Measurements from ENCODE around the gene SRPK2.
A peak's percentile ranks its signal among the peaks of the same experiment; 100 is the strongest.
"Not testable (repeated sequence)": the region's sequence is repeated elsewhere in the genome, so short reads cannot be mapped to it uniquely, and the experiment has no call there.

Gene SRPK2

GRCh38 chr7:105297985-105298384, 90.7 kb downstream of the SRPK2 start:
- no peak for DNase-seq

- DNase-seq, result no peak
Observed at GRCh38 chr7:105297309-105297708, 91.4 kb downstream of the SRPK2 start.

GRCh38 chr7:105296491-105296890, 92.2 kb downstream of the SRPK2 start:
- no peak for DNase-seq

GRCh38 chr7:105295596-105296352, 92.9 kb downstream of the SRPK2 start:
- no peak for DNase-seq

- not testable (repeated sequence) for DNase-seq
Observed at GRCh38 chr7:105294482-105294881, 94.2 kb downstream of the SRPK2 start.

DNA sequence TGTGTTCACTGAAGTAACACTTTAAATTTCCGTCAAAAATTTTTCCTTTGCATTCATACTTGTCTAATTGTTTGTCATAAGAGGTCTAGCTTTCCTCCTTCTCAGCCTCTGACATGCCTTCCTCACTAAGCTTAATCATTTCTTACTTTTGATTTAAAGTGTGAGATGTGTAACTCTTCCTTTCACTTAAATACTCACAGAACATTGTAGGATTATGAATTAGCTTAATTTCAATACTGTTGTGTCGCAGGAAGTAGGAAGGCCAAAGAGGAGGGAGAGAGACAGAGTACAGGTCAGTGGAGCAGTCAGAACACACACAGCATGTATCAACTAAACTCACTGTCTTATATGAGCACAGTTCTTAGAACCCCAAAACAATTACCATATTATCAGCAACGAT, 99.0 kb downstream of the SRPK2 start:
- no peak for DNase-seq

DNA sequence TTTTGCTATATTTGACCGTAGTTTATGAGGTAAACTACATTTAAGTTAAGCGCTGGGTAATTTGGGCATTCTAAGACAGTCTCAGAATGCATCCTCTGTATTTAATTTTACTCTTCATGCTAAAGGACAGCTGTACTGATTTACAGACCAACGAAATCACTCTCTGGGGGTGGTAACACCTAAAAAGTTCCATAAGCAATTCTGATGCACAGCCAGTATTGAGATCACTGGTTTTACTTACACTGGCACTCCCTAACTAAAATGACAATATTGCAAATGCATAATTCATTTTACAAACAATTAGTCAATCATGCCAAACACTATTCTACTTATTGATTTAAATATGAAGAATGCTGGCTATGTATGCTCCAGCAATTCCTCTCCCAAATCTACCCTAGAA, 102.3 kb downstream of the SRPK2 start:
- DNase-seq, result no peak

DNA sequence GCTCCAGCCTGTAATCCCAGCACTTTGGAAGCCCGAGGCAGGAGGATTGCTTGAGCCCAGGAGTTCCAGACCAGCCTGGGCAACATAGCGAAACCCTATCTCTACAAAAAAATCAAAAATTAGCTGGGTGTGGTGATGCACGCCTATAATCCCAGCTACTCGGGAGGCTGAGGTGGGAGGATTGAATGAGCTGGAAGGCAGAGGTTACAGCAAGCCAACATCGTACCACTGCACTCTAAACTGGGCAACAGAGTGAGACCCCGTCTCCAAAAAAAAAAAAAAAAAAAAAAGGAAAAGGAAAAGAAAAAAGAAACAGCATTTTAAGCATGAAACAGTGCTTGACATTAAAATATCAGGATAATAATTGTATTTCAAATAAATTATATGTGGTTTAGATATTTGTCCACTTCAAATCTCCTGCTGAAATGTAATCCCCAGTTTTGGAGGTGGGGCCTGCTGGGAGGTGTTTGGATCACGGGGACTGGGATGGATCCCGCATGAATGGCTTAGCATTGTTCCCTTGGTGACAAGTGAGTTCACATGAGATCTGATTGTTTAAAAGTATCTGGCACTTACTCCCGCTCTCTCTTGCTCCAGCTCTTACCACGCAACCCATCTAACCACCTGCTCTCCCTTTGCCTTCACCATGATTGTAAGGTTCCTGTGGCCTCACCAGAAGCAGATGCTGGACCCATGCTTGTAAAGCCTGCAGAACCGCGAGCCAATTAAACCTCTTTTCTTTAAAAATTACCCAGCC, 103.4 kb downstream of the SRPK2 start:
- no peak for DNase-seq

DNA sequence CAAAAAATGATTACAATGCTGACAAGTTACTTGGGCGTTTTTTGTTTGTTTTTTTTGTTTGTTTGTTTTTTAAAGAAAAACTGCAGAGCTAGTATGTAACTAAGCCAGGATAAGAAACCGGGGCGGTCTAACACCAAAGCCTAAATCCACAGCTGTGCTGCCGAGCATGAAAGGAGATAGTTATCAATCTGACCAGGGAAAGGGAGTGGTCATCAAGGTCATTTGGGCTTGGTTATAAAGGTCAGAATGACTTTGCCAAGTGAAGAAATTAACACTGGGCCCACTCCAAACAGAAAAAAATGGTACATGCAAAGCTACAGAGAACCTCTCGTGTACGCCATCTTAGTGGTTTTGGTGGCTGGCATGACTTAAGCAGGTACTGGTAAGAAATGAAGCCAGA, 104.7 kb downstream of the SRPK2 start:
- no peak for DNase-seq

- no peak for DNase-seq
Observed at GRCh38 chr7:105281966-105282365, 106.8 kb downstream of the SRPK2 start.

- DNase-seq, result no peak
Observed at GRCh38 chr7:105279688-105280007, 109.1 kb downstream of the SRPK2 start.

DNA sequence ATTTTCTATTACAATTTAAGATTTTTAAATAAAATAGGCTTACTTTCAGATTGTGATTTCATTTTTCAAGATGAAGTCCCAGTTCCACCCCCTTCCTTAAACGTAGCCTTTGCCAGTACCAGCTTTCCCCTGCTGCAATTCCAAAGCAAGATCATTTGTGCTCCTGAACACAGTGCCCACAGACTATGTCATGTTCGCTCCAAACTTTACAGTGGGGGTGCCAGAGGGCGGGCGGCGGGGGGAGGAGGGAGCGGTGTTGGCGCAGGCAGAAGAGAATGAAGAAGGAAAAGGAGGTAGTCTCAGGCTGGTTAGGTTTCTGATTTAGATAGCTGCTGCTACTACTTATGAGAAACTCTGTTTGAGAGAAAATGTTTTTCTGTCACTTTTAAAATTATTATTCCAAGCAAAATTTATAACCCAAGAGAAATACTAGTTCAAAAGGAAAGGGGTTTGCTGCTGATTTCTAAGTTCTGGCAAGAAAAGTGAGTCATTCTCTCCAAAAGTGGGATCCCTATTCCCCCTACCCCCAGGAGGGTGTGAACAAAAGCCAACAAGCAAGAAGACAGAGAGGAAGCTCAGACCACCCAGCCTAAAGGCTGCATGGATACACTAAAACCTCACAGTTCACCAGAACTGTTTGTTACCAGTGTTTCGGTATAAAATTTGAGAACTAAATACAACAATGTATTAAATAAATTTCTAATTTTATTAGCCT, 109.6 kb downstream of the SRPK2 start:
- no peak for DNase-seq

DNA sequence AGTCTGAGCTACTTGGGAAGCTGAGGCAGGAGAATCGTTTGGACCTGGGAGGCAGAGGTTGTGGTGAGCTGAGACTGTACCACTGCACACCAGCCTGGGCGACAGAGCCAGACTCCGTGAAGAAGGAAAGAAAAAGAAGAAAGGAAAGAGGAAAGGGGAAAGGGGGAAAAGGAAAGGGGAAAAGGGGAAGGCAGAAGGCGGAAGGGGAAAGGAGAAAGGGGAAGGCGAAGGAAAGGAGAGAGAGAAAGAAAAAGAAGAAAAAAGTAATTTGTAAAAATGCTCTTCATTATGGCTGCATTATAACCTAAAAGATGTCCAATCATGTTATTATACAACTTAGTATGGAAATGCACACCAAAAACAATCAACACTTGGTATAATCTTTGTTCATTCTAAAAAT, 110.2 kb downstream of the SRPK2 start:
- DNase-seq, result no peak

DNA sequence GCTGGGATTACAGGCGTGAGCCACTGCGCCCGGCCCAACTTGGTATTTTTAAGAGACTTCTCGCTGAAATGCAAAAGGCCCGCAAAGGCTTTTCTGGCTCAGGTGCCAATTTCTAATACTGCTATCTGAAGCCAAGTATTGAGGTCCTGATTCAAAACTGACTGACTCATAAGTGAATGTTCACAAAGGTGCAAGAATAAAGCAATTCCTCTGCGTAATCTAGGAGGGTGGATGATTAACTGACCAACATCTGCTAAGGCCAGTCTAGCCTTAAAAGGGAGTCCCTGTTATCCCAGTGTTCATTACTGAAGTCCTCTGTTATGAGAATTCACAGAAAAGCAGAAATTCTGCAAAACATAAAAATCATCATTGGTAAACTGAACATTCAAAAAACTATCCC, 111.4 kb downstream of the SRPK2 start:
- DNase-seq, result peak; percentile 33

DNA sequence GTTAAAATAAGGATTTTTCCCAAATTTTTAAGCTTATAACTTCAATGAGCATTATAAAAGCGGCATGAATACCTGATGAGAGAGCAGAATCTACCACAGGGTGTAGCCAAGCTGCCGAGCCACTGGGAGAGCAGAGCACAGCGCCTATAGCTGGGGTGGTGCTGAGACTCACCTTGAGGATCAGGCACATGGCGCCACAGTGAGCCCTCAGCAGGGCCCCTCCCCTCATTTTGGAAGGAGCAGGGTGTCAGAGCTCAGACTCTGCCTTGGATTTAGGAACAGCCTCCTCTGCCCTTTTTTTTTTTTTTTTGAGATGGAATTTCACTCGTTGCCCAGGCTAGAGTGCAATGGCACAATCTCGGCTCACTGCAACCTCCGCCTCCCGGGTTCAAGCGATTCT, 118.6 kb downstream of the SRPK2 start:
- no peak for DNase-seq

DNA sequence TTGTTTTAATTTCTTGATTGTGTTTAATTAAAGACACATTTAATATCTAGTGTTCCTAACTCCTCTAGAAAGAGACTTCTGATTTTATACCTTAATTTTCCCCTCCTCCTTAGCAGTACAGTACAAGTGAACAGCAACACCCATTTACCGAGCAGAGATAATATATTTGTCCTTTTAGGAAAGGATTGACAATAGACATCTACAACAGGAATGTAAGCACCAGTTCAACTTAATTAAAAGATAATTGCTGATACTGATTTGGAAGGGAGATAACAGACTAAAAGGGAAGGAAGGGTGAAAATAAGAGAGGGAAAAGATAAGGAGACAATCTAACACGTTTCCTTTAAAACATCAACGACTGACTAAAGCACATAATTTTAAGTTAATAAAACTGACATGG, 119.3 kb downstream of the SRPK2 start:
- DNase-seq, result no peak

DNA sequence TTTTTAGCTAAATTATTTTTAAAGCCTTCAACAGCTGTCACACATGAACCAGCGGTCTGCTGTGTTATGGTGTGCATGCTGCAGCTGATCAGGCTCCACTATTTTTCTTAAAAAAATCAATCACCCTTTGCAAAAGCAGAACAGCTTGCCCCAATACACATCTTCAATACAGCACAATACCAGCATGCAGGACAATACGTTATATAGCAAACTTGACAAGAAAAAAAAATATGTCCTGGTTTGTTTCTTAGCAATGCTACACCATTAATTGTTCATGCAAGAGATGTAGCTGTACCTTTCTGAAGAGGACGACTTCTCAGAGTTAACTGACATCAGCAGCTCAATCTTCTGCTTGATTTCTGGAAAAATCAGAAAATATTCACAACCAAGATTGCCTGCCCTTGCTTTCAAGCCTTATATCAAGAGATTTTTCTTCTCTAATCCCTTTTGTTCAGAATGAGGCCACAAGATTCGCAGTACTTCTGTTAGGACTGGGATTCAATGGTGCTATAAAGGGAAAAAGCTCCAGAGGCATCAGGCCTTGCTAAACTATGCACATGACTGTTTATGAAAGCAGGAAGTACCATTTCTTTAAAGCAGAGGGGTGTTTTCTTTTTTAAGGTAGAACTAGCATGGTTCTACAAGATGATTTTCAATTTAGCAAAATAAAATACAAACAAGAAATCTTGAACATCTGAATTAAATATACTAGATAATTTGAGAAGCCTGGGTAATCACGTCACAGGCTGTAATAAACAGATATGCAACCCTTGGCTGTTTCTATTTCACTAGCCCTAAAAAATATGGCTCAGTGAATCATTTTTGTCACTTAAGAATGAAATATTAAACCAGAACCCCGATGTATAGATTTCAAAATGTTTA, 120.0 kb downstream of the SRPK2 start:
- peak; percentile 64 for DNase-seq

DNA sequence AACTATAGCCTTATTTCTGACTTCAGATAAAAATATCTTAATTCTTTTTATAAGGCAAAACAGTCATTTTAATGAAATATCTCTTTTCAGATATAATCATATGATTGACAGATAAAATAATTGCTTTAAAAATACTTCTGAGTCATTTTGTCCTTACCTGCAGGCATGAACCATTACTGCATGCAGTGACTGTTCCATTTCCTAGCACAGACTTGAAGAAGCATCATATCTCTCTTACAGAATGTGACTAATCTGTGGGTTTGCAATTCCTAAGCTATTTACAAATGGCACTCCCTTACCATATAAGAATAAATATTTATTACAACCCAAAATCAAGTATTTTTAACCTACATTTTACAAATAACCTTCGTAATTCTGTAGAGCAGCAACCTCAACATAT, 120.7 kb downstream of the SRPK2 start:
- peak; percentile 63 for DNase-seq

DNA sequence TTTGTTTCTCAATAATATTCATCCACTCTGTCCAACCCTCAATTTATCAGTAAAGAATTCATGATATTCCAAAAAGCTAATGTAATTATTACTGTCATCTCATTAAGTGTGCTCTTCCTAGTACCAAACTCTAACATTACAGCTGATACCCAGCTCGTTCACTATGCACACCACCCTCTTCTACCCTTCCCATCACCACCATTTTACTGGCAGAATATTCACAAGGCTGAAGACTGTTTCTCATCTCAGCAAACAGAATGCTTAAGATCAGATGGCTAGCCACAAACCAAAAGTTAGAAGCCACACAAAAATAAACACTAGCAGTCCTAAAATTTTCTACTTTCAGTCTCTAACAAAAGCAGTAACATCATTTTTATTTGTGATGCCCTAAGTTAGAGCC, 121.5 kb downstream of the SRPK2 start:
- no peak for DNase-seq

- DNase-seq, result no peak
Observed at GRCh38 chr7:105264707-105265106, 124.0 kb downstream of the SRPK2 start.

DNA sequence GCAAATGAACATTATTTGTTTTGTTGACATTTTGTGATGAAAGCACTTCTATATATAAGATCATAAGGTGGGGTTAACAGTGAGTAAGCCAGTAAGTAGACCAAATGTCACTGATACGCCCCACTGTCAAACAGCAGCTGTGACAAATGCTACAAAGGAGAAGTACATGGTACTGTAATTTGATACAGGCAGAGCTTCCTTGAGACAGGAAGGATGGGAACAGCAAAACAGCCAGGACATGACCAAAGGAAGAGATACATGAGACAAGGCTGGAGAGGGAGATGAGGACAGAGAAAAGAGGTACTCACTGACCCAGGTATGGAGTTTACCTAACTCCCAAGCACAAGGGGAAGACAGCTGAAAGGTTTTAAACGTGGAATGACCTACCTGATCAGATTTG, 127.0 kb downstream of the SRPK2 start:
- DNase-seq, result no peak

GRCh38 chr7:105260201-105260871, 128.4 kb downstream of the SRPK2 start:
- DNase-seq, result not testable (repeated sequence)

All from fibroblast of skin of right quadriceps (primary cell).